Measurements from ENCODE around the gene SLC25A29.
A peak's percentile ranks its signal among the peaks of the same experiment; 100 is the strongest.

Gene SLC25A29

GRCh38 chr14:100281286-100282082 lies 24.8 kb downstream of the SLC25A29 start:
- DNase-seq (ENCODE audit: low spot score): no peak

GRCh38 chr14:100279563-100279962 lies 26.7 kb downstream of the SLC25A29 start:
- DNase-seq (ENCODE audit: low spot score): no peak

- no peak for DNase-seq (ENCODE audit: low spot score)
Measured at GRCh38 chr14:100279133-100279532, 27.1 kb downstream of the SLC25A29 start.

GRCh38 chr14:100278702-100279101 lies 27.5 kb downstream of the SLC25A29 start:
- DNase-seq (ENCODE audit: low spot score): no peak

GRCh38 chr14:100275214-100275613 lies 31.0 kb downstream of the SLC25A29 start:
- DNase-seq (ENCODE audit: low spot score): no peak

GRCh38 chr14:100274250-100274649 lies 32.0 kb downstream of the SLC25A29 start:
- DNase-seq (ENCODE audit: low spot score): no peak

- no peak for DNase-seq (ENCODE audit: low spot score)
Measured at GRCh38 chr14:100271247-100271939, 34.9 kb downstream of the SLC25A29 start.

GRCh38 chr14:100268591-100269207 lies 37.5 kb downstream of the SLC25A29 start:
- no peak for DNase-seq (ENCODE audit: low spot score)

- no peak for DNase-seq (ENCODE audit: low spot score)
Measured at GRCh38 chr14:100267990-100268389, 38.3 kb downstream of the SLC25A29 start.

GRCh38 chr14:100263141-100263540 lies 43.1 kb downstream of the SLC25A29 start:
- no peak for DNase-seq (ENCODE audit: low spot score)

GRCh38 chr14:100262545-100262944 lies 43.7 kb downstream of the SLC25A29 start:
- no peak for DNase-seq (ENCODE audit: low spot score)

GRCh38 chr14:100261621-100262020 lies 44.6 kb downstream of the SLC25A29 start:
- DNase-seq (ENCODE audit: low spot score): no peak

- no peak for DNase-seq (ENCODE audit: low spot score)
Measured at GRCh38 chr14:100256339-100256895, 49.8 kb downstream of the SLC25A29 start.

- DNase-seq (ENCODE audit: low spot score): no peak
Measured at GRCh38 chr14:100252684-100253083, 53.6 kb downstream of the SLC25A29 start.

GRCh38 chr14:100250732-100251465 lies 55.3 kb downstream of the SLC25A29 start:
- DNase-seq (ENCODE audit: low spot score): no peak

- peak; percentile 46 for DNase-seq (ENCODE audit: low spot score)
Measured at GRCh38 chr14:100246809-100247428, 59.3 kb downstream of the SLC25A29 start.

- DNase-seq (ENCODE audit: low spot score): no peak
Measured at GRCh38 chr14:100243020-100243419, 63.2 kb downstream of the SLC25A29 start.

- DNase-seq (ENCODE audit: low spot score): no peak
Measured at GRCh38 chr14:100241279-100241678, 65.0 kb downstream of the SLC25A29 start.

Measured in CD4-positive, alpha-beta T cell treated with Interleukin-6 at 100 ng/mL for 8 hours (primary cell).